ENCODE measurements around the gene SDHAF3.
"Not testable (repeated sequence)": the region's sequence is repeated elsewhere in the genome, so short reads cannot be mapped to it uniquely, and the experiment has no call there.

The SDHAF3 gene

DNA sequence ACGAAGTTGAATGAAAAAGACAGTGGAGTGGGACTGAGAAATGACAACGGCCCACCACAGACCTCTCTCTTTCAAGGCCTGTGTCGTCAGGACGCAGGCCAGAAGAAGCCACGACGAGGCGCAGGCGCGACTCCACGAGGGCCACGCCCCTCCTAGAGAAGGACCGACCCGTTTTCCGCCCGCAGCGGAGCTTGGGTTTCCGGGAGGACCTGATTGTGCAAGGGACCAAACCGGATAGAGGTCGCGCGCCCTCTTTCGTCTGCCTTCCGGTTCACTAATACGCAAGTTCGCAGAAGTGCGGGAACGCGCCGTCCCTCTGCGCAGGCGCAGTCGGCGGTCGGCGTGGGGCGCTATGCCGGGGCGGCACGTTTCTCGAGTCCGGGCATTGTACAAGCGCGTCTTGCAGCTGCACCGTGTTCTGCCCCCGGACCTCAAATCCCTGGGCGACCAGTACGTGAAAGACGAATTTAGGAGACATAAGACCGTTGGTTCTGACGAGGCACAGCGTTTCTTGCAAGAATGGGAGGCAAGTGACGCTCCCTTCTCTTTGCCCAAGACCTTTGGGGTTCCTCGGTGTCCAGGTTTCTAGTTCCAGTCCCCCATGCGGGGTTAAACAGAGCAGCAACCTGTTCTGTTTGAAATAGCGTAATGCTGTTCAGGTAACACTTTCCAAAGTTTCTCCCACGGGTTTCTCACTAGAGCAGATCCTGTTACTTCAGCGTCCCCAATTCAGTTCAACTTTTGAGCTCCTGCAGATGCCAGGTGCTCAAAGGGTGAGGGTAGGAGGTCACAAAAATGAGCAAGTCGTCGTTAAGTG, at the start of gene SDHAF3:
TSS of gene SDHAF3 (plus strand) at position 327 of the 817 bp plus-strand sequence. CDS start at position 353, 26 bp downstream.
- DNase-seq: peak; percentile 95 to 98 (median 98)

DNA sequence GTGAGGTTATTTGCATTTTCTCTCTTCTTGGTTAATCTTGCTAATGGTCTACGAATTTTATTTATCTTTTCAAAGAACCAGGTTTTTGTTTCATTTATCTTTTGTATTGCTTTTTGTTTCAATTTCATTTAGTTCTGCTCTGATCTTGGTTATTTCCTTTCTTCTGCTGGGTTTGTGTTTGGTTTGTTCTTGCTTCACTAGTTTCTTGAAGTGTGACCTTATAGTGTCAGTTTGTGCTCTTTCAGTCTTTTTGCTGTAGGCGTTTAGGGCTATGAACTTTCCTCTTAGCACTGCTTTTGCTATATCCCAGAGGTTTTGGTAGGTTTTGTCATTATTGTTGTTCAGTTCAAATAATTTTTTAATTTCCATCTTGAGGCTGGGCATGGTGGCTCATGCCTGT, 45.5 kb upstream of the SDHAF3 start:
- DNase-seq: not testable (repeated sequence)

DNA sequence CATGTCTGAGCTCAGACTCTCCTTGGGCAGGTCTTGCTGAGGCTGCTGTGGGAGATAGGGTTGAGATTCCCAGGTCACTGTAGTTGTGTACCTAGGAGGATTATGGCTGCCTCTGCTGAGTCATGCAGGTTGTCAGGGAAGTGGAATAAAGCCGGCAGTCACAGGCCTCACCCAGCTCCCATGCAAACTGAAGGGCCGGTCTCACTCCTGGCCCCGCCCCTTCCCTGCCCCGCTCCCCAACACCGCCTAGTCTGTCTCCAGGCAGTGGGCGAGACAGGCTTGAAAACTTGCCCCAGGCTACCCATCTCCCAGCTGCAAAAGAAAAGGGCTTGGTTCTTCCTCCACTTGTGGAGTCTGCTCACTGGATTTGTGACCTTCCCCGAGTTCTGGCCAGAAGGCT, 41.6 kb upstream of the SDHAF3 start:
- DNase-seq: no peak

DNA sequence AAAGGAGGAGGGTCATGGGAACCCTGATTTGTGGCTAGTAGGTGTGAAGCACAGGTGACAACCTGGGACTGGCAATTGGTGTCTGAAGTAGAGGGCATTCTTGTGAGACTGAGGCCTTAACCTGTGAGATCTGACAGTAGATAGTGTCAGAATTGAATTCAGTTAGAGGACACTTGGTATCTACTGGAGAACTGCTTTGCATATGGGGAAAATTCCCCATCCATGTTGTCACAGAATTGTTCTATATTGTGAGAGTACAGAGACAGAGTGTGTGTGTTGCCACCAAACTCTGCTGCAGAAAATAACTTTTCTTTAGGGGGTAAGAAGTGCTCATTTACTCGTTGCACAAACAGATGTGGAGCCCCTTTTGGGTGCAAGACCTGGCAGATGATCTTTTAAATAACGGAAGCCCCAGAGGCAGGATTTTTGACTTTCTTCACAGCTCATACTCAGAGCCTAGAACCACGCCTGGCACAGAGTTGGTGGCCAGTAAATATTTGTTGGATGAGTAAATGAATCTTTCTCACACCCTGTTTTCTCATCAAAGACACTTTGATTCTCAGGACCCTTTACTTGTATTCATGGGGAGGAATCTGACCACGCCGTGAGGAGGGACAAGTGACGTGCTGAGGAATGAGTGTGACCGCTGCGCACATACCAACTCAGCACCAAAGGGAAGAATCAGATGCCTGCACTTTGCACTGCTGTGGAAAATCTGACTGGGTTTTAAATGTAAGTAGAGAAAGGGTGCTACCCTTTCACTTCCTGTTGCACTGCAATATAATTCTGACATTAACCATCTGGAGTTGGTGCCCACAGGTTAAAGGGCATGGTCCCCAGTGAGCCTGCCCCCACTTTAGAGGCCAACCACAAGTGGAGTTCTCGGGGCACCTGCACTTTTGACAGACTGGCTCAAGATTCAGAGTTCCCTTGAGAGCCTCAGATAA, 39.2 kb upstream of the SDHAF3 start:
- no peak for DNase-seq

DNA sequence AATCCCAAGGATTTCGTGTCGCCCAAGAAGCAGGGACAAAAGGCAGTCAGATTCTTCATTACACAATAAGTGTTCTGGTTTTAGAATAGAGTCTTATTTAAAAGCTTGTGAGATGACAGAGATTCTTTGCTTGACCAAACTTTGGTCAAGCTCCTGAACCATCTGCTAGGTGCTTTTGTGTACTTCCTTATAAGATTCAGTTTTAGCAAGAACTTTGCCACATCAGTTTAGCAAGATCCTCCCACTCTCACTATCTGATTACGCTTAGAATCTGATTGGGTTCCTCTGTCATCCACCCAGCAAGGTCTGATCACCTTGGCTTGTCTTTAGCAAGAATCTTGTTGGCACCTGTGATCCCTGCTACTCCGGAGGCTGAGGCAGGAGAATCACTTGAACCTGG, 38.2 kb upstream of the SDHAF3 start:
- DNase-seq: no peak

DNA sequence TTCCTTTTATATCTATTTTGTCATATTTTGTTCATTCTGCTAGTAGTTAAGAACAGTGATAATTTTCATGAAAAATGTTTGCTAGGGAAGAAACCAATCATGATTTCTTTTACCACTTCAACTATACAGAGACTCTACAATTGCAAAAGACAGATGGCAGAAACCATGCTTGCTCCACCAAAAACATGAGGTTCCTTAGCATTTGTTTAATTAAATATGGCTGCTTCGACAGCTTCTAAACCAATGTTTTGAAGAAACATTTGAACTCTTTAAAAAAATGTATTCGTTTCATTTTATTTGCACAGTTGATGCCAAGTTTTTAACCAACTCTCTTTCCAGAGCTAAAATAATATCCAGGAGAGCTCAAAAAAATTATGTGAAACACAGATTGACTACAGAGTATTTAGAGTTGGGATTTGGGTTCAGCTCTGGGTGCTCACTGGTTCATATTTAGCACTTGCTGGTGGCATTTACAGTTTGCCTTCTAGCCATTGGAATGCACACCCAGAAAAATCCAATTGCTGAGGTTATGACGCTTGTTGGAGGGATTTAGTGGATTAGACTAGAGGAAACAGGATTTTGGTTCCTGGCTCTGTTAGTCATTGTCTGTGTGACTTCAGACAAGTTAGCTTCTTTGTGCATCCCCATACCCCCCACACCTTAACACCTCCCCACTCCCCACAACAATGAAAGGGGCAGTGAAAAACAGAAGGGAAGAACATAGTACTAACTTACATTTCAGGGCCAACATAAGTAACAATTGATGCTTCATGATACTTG, 35.8 kb upstream of the SDHAF3 start:
- DNase-seq: no peak

DNA sequence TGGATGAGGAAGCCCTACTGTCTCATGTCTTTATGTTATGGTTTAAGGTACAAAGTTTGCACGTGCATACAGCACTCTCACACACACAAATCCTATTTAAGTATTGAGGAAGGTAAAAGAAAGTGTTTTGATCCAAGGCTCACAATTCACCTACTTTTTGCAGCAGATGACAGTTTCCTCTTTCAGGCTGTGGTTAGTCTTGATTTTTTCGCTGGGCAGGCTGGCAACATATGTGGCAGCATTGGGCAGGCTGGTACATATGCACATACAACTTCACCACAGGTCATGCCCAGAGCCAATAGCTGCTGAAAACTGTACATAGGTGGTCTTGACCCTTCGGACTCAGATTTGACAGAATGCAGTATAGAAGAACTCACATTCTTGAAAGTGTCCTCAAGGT, 29.1 kb upstream of the SDHAF3 start:
- no peak for DNase-seq

DNA sequence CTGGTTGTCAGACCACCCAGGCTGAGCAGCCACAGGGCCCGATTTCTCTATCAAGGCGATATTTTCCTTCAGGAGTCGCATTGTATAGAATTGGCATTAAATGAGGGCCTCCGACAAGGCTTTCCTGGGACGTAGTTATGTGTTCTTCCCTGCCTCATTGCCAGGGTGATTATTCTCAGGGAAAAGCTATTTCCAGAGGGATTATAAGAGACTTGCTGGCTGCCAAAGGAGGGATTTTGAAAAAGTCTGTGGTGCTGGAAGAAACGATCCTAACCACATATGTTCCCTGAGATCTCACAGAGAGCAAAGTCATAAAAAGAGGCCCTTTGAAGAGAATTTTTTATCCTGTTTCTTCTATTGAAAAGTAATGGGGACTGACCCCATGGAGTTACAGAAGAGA, 27.7 kb upstream of the SDHAF3 start:
- no peak for DNase-seq

DNA sequence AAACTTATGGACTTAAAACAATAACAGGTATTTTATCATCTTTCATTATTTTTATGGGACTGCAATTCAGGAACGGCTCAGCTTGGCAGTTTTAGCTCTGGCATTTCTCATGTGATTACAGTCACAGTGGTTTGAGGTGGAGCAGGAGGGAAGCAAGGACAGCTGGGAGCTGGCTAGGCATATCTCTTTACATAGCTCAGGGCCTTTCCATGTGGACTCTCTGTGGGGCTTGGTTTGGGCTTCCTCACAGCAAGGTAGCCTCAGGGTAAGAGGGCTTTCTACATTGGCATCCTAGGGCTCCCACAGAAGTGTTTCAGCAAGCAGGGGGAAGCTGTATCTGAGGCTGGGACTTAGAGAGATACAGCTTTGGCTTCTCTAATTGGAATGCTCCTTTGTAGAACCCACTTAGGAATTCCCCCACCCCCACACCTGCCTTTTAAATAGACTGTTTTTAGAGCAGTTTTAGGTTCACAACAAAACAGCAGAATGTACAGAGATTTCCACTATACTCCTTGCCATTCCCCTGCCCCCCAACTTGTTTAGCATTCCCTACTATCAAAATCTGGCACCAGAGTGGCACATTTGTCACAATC, 26.6 kb upstream of the SDHAF3 start:
- DNase-seq: no peak

DNA sequence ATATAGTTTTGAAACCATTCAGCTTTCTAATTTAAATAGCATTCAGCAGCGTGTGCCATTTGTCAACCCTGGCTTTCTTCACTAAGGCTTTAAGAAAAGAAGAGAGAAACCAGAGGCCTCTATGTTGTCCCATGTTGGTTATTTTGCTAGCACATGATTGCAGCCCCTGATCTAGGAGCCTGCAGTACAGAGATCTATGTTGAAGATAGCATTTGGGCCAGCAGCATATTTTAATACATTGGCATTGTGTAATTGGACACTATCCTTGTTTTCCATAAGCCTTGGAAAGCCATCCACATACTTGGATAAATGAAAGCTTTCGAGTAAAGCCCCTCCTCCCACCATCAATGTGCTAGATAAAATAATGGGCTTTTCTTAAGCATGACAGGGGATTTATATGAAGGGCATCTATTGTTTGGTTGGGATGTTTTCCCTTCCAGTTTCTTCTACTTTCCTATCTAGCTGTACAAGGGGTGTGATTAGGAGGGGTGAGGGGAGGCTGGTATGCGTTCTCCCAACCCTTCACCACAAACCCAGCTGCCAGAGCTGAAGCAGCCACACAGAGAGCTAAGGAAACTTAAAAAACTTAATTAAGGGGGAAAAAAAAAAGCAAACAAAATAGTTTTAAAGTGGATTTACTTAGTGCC, 23.1 kb upstream of the SDHAF3 start:
- DNase-seq: no peak

DNA sequence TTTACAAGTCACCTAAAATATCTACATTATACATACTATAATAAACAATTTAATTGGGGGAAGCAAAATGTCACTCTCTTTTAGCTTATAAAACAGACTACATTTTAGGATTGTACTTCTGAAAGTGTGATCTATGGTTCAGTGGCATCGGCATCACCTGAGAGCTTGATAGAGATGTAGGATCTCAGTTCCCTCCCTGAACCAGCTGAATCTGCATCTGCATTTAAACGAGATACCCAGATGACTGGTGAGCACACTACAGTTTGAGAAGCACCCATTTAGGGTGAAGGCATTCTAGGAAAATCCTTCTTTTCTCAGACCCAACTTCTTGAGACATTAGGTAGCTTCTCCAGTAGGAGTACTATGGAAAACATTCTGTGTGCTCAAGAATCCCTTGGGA, 21.5 kb upstream of the SDHAF3 start:
- DNase-seq: no peak

DNA sequence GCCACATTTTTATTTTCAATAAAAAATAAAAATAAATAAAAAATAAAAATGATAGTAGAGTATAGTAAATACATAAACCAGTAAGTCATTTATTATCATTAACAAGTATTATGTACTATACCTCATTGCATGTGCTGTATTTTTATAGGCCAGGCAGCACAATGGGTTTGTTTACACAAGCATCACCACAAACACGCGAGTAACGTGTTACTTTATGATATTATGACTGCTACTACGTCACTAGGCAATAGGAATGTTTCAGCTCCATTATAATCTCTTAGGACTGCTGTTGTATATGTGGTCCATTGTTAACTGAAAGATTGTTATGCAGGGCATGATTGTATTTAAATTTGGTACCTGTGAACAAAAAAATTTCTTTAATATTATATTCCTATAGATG, 20.8 kb upstream of the SDHAF3 start:
- DNase-seq: no peak

DNA sequence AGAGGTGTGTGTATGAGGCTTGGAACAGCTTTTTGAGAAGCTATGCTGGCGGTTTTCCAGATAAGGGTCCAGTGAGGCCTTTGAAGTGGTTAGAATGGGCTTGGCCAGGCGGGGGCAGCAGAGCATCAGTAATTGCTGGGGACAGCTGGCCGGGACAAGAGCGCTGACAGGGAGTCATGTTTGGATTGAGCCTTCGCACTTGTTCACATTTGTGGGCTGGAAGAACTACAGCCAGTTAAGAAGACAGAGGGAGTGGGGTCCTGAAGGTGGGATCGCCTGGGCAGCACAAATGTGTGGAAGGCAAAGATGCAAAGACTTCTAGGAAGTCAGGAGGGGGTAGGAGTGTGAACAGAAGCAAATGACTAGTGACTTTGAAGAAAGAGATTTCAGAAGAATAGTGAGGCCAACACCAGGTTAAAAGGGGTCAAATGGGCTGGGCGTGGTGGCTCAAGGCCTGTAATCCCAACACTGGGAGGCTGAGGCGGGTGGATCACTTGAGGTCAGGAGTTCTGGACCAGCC, 12.7 kb upstream of the SDHAF3 start:
- peak; percentile 1 to 39 (median 27) for DNase-seq

DNA sequence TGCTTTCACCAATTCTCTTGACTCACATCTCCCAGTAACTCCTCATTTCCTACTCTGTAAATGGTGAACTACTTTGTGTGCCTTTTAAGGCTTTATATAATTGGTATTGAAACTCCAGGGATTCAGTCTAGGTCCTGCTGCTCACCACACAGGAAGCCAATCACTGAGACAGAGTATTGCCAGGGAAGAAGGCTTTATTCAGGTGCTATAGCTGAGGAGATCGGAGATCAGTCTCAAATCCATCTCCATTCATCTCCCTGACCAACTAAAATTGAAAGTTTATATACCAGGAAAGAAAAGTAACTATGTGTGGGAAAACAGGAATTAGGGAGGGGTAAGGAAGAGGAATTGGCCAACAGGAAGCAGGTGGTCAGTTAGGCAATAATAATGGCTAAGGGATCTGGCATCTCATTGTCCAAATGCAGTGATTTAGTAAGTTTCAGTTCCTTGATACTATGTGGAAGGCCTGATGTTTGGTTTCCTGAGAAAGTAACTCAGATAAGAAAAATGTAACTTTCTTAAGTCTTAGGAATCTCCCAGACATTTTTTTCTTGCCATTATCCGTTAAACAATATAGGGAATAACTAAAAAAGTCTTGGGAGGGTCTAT, 10.2 kb upstream of the SDHAF3 start:
- no peak for DNase-seq

DNA sequence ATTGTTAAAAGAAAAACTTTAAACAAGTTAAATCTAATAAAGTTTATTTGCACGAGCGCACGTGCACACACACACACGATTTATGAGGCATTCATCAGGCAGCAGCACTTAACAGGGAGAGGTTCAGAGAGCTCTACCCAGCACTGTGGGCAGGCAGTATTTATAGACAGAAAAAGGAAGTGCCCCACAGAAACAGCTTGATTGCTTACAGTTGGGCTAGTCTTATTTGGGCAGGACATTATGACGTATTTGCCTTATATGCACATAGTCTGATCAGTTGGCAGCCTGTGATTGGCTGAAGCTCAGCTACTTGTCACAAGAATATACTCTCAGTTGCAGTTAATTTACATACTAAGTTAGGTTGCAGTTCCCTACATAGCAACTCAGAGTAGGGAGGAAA, 1.2 kb upstream of the SDHAF3 start:
- no peak for DNase-seq

DNA sequence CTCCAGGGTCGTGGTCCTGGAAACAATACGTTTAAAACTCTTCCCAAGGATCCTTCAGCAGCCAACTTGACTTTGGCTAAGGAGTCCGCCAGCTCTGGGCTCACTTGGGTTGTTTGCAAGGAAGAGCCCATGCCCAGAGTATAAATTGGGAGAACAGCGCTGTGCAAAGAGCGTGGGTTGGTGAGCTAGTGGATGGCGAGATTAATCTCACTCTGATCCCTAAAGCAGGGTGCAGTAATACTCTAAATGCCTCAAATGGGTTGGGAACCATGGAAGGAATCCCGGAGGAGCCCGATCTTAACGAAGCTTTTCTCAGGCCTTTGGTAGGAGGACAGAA, 495 bp upstream of the SDHAF3 start:
- DNase-seq: no peak

DNA sequence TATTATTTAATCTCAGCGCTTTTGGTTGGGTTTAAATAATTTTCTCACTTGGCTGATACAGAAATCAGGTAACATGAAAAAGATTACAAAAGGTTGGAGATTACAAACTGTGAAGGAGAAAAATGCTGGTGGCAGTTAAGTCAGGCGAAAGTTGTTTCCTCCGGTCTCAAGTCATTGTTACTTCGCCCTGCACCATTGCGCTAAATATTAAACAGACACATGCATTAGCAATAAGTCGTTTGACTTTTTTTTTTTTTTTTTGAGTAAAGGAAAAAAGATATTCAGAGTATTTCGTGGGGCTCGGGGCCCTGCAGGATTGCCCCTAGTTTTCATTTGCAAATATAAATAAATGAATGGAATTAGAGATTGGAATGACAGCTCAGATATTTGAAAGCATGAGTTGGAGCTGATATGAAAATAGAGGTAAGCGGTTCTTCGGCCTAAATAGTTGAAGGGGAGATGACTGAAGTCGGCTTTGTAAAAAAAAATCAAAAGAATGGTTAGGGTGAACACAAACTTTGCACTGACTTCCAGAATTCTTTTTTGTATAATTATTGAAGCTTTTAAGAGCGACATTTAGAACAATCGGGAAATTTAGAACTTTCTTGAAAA, 914 bp downstream of the SDHAF3 start:
- DNase-seq: peak in 1 of 6 experiments; percentile 31

DNA sequence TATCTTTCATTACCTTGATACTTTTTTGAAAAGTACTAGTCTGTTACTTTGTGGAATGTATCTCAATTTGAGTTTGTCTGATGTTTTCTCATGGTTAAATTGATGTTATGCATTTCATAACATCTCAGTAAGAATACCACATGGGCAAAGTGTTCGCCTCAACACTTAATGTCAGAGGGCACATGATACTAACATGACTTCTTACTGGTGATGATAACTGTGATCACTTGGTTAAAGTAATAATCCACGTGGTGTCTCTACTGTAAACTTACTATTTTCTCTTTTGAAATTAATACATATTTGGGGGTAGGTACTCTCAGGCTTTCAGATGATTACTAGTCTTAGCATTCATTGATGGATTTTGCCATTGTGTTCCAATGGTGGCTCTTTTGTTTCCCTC, 2.2 kb downstream of the SDHAF3 start:
- DNase-seq: no peak

DNA sequence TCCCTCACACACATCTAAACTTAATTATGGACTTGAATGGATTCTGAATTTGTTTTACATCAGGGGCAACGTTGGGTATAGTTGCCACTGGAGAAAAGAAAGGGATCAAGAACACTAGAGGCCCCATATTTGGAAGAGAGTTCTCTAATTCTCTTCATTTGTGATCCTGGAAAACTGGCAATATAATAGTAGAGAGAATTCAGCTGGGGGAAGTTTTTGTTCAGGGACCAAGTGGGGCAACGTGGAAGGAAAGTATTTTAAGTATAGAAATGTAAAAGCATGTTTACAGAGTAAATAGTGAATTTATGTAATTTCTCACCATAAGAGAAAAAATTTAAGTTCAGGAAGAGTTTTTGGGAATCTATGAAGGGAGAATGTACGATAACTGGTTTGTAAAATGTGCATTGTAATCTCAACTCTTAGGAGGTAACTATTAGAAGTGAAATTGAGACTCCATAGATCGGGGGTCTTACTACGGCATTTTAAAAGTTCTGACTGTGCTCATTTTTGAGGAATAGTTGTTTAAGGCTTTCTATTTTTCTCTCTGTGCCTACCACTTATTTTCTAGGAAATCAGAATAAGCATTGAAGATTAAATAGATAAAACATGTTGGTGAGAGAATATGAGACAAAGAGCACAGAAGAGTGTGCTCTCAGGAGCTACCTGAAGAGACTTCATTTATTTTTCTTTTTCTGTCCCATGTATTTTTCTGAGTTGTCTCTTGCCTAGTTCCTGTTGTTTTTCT, 3.4 kb downstream of the SDHAF3 start:
- no peak for DNase-seq

DNA sequence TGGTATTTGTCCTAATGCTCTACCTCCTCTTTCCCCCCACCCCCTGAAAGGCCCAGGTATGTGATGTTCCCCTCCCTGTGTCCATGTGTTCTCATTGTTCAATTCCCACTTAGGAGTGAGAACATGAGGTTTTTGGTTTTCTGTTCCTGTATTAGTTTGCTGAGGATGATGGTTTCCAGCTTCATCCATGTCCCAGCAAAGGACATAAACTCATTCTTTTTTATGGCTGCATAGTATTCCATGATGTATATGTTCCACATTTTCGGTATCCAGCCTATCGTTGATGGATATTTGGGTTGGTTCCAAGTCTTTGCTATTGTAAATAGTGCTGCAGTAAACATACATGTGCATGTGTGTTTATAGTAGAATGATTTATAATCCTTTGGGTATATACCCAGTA, 5.6 kb downstream of the SDHAF3 start:
- DNase-seq: not testable (repeated sequence)
